SK-N-SH treated with all-trans-retinoic acid at 6 μM for 48 hours (cell line): Measurements from ENCODE around the gene LPP.

Experiments
- ESRRG ChIP-seq: fragments of 250-450 bp; sonication (Bioruptor Pico); IDR thresholded peaks from 2 replicates; pipeline ENCODE4 v1.6.1; 2021; ENCODE audit warnings: mild to moderate bottlenecking
- SNAI2 ChIP-seq: fragments of 250-450 bp; sonication (Bioruptor Pico); IDR thresholded peaks from 2 replicates; pipeline ENCODE4 v1.5.0; 2020; ENCODE audit warnings: mild to moderate bottlenecking, moderate library complexity
- ZC3H10 ChIP-seq: fragments of 250-450 bp; sonication (Bioruptor Pico); IDR thresholded peaks from 2 replicates; pipeline ENCODE4 v1.5.1; 2021; ENCODE audit warnings: mild to moderate bottlenecking, moderate library complexity
- TF ChIP-seq, protein P1 (sequence below): fragments of 250-450 bp; sonication (Bioruptor Pico); IDR thresholded peaks from 2 replicates; pipeline ENCODE4 v1.8.0; 2020; ENCODE audit warnings: mild to moderate bottlenecking, moderate library complexity, borderline replicate concordance

DNA sequence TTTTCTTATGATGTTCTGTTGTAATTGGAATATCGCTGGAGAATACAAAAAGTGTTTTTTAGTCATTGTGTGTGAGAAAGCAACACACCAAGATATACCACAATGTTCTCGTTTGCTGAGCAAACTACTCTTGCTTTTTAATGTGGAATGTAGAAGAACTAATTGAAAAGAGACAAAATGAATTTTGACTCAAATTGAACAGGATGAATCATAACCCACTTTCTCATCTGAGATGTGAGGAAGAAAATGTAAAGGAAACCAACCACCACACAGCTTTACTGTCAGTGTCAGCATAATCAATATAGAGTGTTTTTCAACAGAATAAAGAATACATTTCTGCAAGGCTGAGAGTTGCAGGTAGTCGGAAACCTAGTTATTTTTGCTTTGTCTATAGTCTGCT, 569.0 kb downstream of the LPP start:
- TF ChIP-seq SNAI2 (CRISPR knock-in tag) (no peak), ZC3H10 (CRISPR knock-in tag) (no peak), ESRRG (CRISPR knock-in tag) (no peak)
- TF ChIP-seq, protein P1, sequence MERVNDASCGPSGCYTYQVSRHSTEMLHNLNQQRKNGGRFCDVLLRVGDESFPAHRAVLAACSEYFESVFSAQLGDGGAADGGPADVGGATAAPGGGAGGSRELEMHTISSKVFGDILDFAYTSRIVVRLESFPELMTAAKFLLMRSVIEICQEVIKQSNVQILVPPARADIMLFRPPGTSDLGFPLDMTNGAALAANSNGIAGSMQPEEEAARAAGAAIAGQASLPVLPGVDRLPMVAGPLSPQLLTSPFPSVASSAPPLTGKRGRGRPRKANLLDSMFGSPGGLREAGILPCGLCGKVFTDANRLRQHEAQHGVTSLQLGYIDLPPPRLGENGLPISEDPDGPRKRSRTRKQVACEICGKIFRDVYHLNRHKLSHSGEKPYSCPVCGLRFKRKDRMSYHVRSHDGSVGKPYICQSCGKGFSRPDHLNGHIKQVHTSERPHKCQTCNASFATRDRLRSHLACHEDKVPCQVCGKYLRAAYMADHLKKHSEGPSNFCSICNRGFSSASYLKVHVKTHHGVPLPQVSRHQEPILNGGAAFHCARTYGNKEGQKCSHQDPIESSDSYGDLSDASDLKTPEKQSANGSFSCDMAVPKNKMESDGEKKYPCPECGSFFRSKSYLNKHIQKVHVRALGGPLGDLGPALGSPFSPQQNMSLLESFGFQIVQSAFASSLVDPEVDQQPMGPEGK (CRISPR knock-in tag) = no peak
